Endothelial cell of coronary artery (primary cell): Measurements from ENCODE around the gene RIPK1. TPM values are rescaled to one million over a fixed set of nuclear protein-coding genes. Genes with fewer than 3 reads are reported as not detected.

ENCODE experiments used
- total RNA-seq: library from RNA; depleted of rRNA; stranded (reverse); fragments of >200 nt; gene quantifications from 2 replicates; pipeline ENCODE4 v1.2.3, GENCODE V29; 2014

RIPK1 gene
- 18.6 and 21.7 TPM in 2 replicates for total RNA-seq

GRCh38 chr6:3068329-3069214 lies at the start of gene RIPK1:
TSS of gene RIPK1 (plus strand) at chr6:3068494. CDS start at chr6:3076824, 8,330 bp downstream.

GRCh38 chr6:3118353-3119039 lies 50.2 kb downstream of the RIPK1 start, which contains the start of gene BPHL:
TSS of gene BPHL (plus strand) at chr6:3118711. CDS start at chr6:3118741, 30 bp downstream.

GRCh38 chr6:3157131-3157933 lies 89.0 kb downstream of the RIPK1 start, which contains the start of gene TUBB2A:
TSS of gene TUBB2A (minus strand) at chr6:3157544. CDS start at chr6:3157463, 81 bp downstream.

Other genes with a start within 250 kb of the RIPK1 start
- 18.0 and 20.2 TPM in 2 replicates for gene SERPINB1, start 226.6 kb upstream of the RIPK1 start, total RNA-seq
- gene SERPINB9, start 165.2 kb upstream of the RIPK1 start, total RNA-seq = 34.9 and 40.2 TPM in 2 replicates
- gene SERPINB6, start 96.9 kb upstream of the RIPK1 start, total RNA-seq = 110 and 128 TPM in 2 replicates
- 11.7 and 13.9 TPM in 2 replicates for gene NQO2, start 68.6 kb upstream of the RIPK1 start, total RNA-seq
- 7.6 and 9.4 TPM in 2 replicates for gene BPHL, start 50.2 kb downstream of the RIPK1 start, total RNA-seq
- 64.7 and 102 TPM in 2 replicates for gene TUBB2A, start 89.0 kb downstream of the RIPK1 start, total RNA-seq
- gene TUBB2B, start 159.2 kb downstream of the RIPK1 start, total RNA-seq = 0.63 and 2.9 TPM in 2 replicates
- 63.9 and 65.9 TPM in 2 replicates for gene PSMG4, start 190.5 kb downstream of the RIPK1 start, total RNA-seq